ENCODE results near the gene LPP. TPM values are rescaled to one million over a fixed set of nuclear protein-coding genes. Genes with fewer than 3 reads are reported as not detected.
A peak's percentile ranks its signal among the peaks of the same experiment; 100 is the strongest.

Gene LPP
- total RNA-seq, 1 donor from 2014 or later = 132 TPM

DNA sequence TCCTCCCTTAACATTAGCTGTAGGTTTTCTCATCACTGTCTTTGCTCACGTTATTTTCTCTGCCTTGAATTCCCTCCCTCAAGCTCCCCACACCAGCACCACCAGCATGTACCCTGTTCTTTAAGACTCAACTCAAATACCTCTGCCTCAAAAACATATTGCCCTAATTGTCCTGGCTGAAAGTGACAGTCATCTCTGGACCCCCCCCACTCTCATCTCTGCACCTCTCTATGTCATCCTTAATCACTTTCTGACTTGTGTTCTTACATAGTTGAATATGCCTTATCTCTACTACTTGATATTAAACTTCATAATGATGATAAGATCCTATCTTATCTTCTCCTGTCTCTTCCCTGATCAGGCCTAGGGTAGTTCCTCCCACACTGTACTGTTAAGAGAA is 672.6 kb downstream of the LPP start:
- Mint-ChIP-seq H3K27ac (peak overlapping the region; percentile 90), H3K36me3 (no peaks in the 10 kb centered on the region)

DNA sequence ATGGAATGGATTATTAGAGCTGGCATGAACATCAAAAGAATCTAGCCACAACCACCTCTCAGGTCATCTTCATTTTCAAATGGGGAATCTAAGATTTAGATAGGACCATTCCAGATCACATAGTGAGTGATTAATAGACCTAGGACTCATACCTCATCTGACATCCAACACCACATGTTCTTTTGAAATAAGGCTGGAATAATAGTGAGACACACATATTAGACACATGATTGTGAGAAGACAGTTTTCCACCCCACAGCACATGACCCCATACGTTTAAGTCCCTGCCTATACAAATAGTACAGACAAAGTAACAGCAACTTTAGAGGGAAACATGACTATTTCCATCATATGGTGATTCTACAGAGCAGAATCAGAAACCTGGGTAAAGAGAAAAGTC is 673.1 kb downstream of the LPP start:
- Mint-ChIP-seq H3K27ac (peak overlapping the region; percentile 90), H3K27me3 (ENCODE audit: low read depth) (no peaks in the 10 kb centered on the region), H3K4me3 (no peak overlapping the region), H3K9me3 (no peaks in the 10 kb centered on the region), H3K36me3 (no peaks in the 10 kb centered on the region), H3K4me1 (peaks cover 31% of the 10 kb centered on the region)
- no peak for DNase-seq (ENCODE audit: low spot score in 2 of 2, unreplicated experiment in 2 of 2)
- TF ChIP-seq, protein P1, sequence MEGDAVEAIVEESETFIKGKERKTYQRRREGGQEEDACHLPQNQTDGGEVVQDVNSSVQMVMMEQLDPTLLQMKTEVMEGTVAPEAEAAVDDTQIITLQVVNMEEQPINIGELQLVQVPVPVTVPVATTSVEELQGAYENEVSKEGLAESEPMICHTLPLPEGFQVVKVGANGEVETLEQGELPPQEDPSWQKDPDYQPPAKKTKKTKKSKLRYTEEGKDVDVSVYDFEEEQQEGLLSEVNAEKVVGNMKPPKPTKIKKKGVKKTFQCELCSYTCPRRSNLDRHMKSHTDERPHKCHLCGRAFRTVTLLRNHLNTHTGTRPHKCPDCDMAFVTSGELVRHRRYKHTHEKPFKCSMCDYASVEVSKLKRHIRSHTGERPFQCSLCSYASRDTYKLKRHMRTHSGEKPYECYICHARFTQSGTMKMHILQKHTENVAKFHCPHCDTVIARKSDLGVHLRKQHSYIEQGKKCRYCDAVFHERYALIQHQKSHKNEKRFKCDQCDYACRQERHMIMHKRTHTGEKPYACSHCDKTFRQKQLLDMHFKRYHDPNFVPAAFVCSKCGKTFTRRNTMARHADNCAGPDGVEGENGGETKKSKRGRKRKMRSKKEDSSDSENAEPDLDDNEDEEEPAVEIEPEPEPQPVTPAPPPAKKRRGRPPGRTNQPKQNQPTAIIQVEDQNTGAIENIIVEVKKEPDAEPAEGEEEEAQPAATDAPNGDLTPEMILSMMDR (IDR thresholded peaks at IDR 0.05; ENCODE audit: unreplicated experiment) = no peak

More for the DNA sequence above, 672.6 kb downstream of the LPP start:
- no peak for DNase-seq (ENCODE audit: low spot score in 2 of 2, unreplicated experiment in 2 of 2)
- Mint-ChIP-seq H3K4me1 (peaks cover 33% of the 10 kb centered on the region), H3K4me3 (no peak overlapping the region), H3K9me3 (no peaks in the 10 kb centered on the region), H3K27me3 (ENCODE audit: low read depth) (no peaks in the 10 kb centered on the region)
- TF ChIP-seq, protein P1 (IDR thresholded peaks at IDR 0.05; ENCODE audit: unreplicated experiment) = no peak

DNA sequence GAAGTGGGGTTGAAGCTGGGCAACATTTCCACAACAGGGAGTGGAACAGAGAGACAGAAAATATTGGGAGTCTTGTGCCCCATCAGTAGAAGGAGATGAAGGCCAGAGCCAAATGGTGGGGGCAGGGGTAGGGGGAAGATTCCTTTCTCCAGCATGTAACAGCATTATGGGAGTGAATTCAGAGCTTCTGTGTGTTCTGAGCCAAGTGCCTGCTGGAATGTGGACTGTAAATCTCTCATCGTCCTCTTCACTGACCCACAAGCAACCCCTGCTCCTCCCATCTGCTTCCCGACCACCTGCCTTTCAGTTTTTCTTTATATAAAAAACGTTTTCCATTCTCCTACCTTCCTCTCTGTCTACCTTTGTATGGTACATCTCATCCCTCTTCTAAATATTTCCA is 673.6 kb downstream of the LPP start:
- Mint-ChIP-seq H3K4me1 (peaks cover 30% of the 10 kb centered on the region), H3K36me3 (no peaks in the 10 kb centered on the region), H3K9me3 (no peaks in the 10 kb centered on the region), H3K27me3 (ENCODE audit: low read depth) (no peaks in the 10 kb centered on the region), H3K27ac (peak overlapping the region; percentile 90), H3K4me3 (no peak overlapping the region)
- TF ChIP-seq, protein P1 (IDR thresholded peaks at IDR 0.05; ENCODE audit: unreplicated experiment) = no peak
- DNase-seq (ENCODE audit: low spot score in 2 of 2, unreplicated experiment in 2 of 2) = peak in 1 of 2 experiments; percentile 43

DNA sequence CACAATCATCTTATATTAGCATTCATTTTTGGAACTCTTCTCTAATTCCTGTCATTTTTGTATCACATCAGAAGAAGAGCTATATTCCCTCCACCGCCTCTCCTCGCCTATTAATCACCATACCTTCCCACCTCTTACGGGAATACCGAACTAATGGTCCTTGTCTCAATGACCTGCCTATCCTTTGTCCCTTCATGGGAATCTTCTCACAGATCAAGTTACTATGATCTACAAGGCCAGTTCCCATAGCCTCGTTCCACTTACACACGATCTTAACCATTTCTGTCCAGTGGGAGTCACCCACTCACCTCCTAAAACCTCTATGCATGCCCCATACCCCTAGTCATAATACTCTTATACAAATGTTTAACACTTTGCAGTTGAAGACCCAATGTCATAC is 675.2 kb downstream of the LPP start:
- Mint-ChIP-seq H3K27ac (no peak overlapping the region), H3K4me1 (peaks cover 36% of the 10 kb centered on the region), H3K9me3 (no peaks in the 10 kb centered on the region), H3K36me3 (no peaks in the 10 kb centered on the region), H3K4me3 (no peak overlapping the region), H3K27me3 (ENCODE audit: low read depth) (no peaks in the 10 kb centered on the region)
- TF ChIP-seq, protein P1 (IDR thresholded peaks at IDR 0.05; ENCODE audit: unreplicated experiment) = no peak
- no peak for DNase-seq (ENCODE audit: low spot score in 2 of 2, unreplicated experiment in 2 of 2)

DNA sequence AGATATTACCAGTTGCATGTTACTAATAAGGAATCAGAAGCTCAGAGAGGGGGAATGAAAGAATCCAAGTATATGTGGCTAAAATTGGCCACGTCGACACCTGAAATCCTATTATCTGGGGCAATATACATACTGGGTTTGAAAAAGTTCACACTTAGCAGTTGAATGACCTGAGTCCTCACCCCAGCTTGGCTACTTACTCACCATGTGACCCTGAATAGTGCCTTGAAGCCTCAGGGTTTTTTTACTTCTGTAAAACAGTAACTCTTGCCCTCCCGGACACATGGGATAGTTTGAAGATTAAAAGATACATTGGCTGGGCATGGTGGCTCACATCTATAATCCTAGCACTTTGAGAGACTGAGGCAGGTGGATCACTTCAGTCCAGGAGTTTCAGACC is 675.6 kb downstream of the LPP start:
- peaks cover 36% of the 10 kb centered on the region for H3K4me1 Mint-ChIP-seq
- no peak overlapping the region for H3K4me3 Mint-ChIP-seq
- no peaks in the 10 kb centered on the region for H3K9me3 Mint-ChIP-seq
- H3K36me3 Mint-ChIP-seq = no peaks in the 10 kb centered on the region
- DNase-seq (ENCODE audit: low spot score in 2 of 2, unreplicated experiment in 2 of 2) = no peak
- no peak overlapping the region for H3K27ac Mint-ChIP-seq
- H3K27me3 Mint-ChIP-seq (ENCODE audit: low read depth) = no peaks in the 10 kb centered on the region
- TF ChIP-seq, protein P1 (IDR thresholded peaks at IDR 0.05; ENCODE audit: unreplicated experiment) = no peak

DNA sequence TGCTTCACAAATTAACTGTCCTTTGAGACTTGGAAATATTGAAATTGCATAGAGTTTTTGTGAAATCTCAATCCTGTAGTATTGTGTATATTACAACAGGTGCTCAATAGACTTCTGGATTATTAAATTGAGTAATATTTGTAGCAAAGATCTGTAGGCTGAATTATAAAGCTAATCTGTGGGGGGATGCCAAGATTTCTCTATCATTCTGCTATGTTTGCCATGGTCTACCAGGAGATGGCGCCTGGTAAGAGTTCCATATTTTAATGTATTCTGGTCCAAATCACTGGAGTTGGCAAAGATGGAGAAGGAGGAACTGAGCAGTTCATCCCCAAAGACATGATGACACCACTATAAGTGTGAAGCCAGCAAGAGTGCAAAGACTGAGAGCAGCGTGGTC is 676.9 kb downstream of the LPP start:
- TF ChIP-seq, protein P1 (IDR thresholded peaks at IDR 0.05; ENCODE audit: unreplicated experiment) = no peak
- DNase-seq (ENCODE audit: low spot score in 2 of 2, unreplicated experiment in 2 of 2) = no peak

More for the DNA sequence above, 676.9 kb downstream of the LPP start:
- no peaks in the 10 kb centered on the region for H3K36me3 Mint-ChIP-seq
- H3K27me3 Mint-ChIP-seq (ENCODE audit: low read depth) = no peaks in the 10 kb centered on the region
- peaks cover 34% of the 10 kb centered on the region for H3K4me1 Mint-ChIP-seq
- no peaks in the 10 kb centered on the region for H3K9me3 Mint-ChIP-seq
- H3K4me3 Mint-ChIP-seq = no peak overlapping the region
- no peak overlapping the region for H3K27ac Mint-ChIP-seq

All from mesothelial cell of epicardium (in vitro differentiated cells).